Motor neuron (in vitro differentiated cells): ENCODE measurements around the gene TGDS. TPM values are rescaled to one million over a fixed set of nuclear protein-coding genes. Genes with fewer than 3 reads are reported as not detected.
"Not testable (repeated sequence)": the region's sequence is repeated elsewhere in the genome, so short reads cannot be mapped to it uniquely, and the experiment has no call there.

Source experiments
- ATAC-seq, 8 experiments: fragments of 200-7000 bp; cut with Tn5 transposase; replicated peaks in 6 of 8; 2 replicates each; pipeline ENCODE4 v1.8.0; 2021; ENCODE audit warnings: mild to moderate bottlenecking in 8 of 8, moderate library complexity in 8 of 8
- H3K27ac ChIP-seq, 2 donors: fragments of 250-450 bp; sonication (Bioruptor Pico); 2 replicates each; pipeline ENCODE4 v1.9.0; 2021; ENCODE audit warnings: antibody characterized with exemption in 2 of 2, mild to moderate bottlenecking in 2 of 2, moderate library complexity in 1 of 2
- H3K4me1 ChIP-seq, 2 donors: fragments of 250-450 bp; sonication (Bioruptor Pico); replicated peaks in 1 of 2; 2 replicates each; pipeline ENCODE4 v1.6.1; 2021; ENCODE audit warnings: antibody characterized with exemption in 2 of 2, mild to moderate bottlenecking in 2 of 2, moderate library complexity in 1 of 2
- H3K4me3 ChIP-seq, 5 donors: fragments of 250-450 bp; sonication (Bioruptor Pico); 2 replicates each; pipeline ENCODE4 v1.9.0; 2021; ENCODE audit warnings: antibody characterized with exemption in 5 of 5, mild to moderate bottlenecking in 5 of 5, moderate library complexity in 4 of 5
- WGBS, 10 experiments: fragments of 450-650 bp; shearing (Covaris generic); methylation state at CpG; one replicate each; pipeline ENCODE4 v1.0.0; 2022; 5-methylcytosine and 5-hydroxymethylcytosine counted together
- in situ Hi-C, 9 experiments: fragments of 400-800 bp; cut with MboI; loops; one replicate each; pipeline ENCODE4 v1.15.0; 2021; ENCODE audit warnings: low sequenced_read_pairs in 9 of 9, low pct_unique_long_range_greater_than_20kb in 2 of 9; ENCODE audit not compliant: unreplicated experiment in 9 of 9
- total RNA-seq, 8 experiments: library from RNA; unstranded; fragments of 300-600 nt; gene quantifications; 2 replicates each; pipeline versions ENCODE4 v1.2.3 to v1.2.4, GENCODE V29; 2022

Gene TGDS
- total RNA-seq, 8 experiments from 2014 or later: 8.1 to 20.3 (median 13.0) TPM

- Histone ChIP-seq H3K4me3 (no peak overlapping the region), H3K4me1 (peaks cover 9 to 11% of the 10 kb centered on the region in 2 donors), H3K27ac (no peak overlapping the region)
- WGBS, 10 experiments: 57 to 90% (median 80%) methylated on average over 1 to 4 of the region's 4 CpGs; no CpG with 5 or more reads in 1 of the 10 experiments
- in situ Hi-C loops: no loop called here
- no peak for ATAC-seq
Measured at GRCh38 chr13:94544922-94545321, 51.0 kb downstream of the TGDS start.

- H3K4me1 ChIP-seq: peaks cover 3 to 5% of the 10 kb centered on the region in 2 donors
- in situ Hi-C loops: no loop called here
- WGBS, 10 experiments: 14 to 92% (median 50%) methylated on average over 1 to 6 of the region's 6 CpGs; no CpG with 5 or more reads in 1 of the 10 experiments
- no peak overlapping the region for H3K27ac ChIP-seq
- no peak overlapping the region for H3K4me3 ChIP-seq
- ATAC-seq: no peak
Measured at GRCh38 chr13:94542917-94543316, 53.0 kb downstream of the TGDS start.

GRCh38 chr13:94537740-94538630, 58.0 kb downstream of the TGDS start:
- no peak for ATAC-seq
- in situ Hi-C loops: no loop called here
- H3K4me3 ChIP-seq: no peak overlapping the region
- 11 to 100% (median 86%) methylated on average over 1 to 6 of the region's 7 CpGs for WGBS, 10 experiments
- H3K27ac ChIP-seq: no peak overlapping the region
- no peaks in the 10 kb centered on the region for H3K4me1 ChIP-seq

GRCh38 chr13:94535775-94536174, 60.2 kb downstream of the TGDS start:
- in situ Hi-C loops: no loop called here
- 27 to 100% (median 49%) methylated on average over 1 to 4 of the region's 4 CpGs for WGBS, 10 experiments
- ATAC-seq: no peak
- Histone ChIP-seq H3K4me3 (no peak overlapping the region), H3K27ac (no peak overlapping the region), H3K4me1 (no peaks in the 10 kb centered on the region)

- H3K4me3 ChIP-seq: no peak overlapping the region
- WGBS, 10 experiments: 22 to 100% (median 69%) methylated on average over 1 to 2 of the region's 2 CpGs; no CpG with 5 or more reads in 3 of the 10 experiments
- H3K4me1 ChIP-seq: no peaks in the 10 kb centered on the region
- in situ Hi-C loops: no loop called here
- H3K27ac ChIP-seq: no peak overlapping the region
- no peak for ATAC-seq
Measured at GRCh38 chr13:94535231-94535630, 60.7 kb downstream of the TGDS start.

- no peak overlapping the region for H3K4me3 ChIP-seq
- ATAC-seq: no peak
- WGBS, 10 experiments: 0 to 80% (median 50%) methylated on average over 1 of the region's 1 CpG; no CpG with 5 or more reads in 3 of the 10 experiments
- H3K27ac ChIP-seq: no peak overlapping the region
- H3K4me1 ChIP-seq: no peaks in the 10 kb centered on the region
- in situ Hi-C loops: no loop called here
Measured at GRCh38 chr13:94534166-94534565, 61.8 kb downstream of the TGDS start.

GRCh38 chr13:94532278-94532677, 63.7 kb downstream of the TGDS start:
- not testable (repeated sequence) for H3K27ac ChIP-seq, ATAC-seq
- 0 to 100% (median 100%) methylated on average over 1 to 2 of the region's 2 CpGs; no CpG with 5 or more reads in 5 of the 10 experiments for WGBS, 10 experiments

GRCh38 chr13:94526956-94527355, 69.0 kb downstream of the TGDS start:
- ATAC-seq, in situ Hi-C loops, H3K4me3 ChIP-seq, H3K4me1 ChIP-seq, H3K27ac ChIP-seq: not testable (repeated sequence)
- 33 to 100% (median 79%) methylated on average over 1 to 7 of the region's 7 CpGs; no CpG with 5 or more reads in 4 of the 10 experiments for WGBS, 10 experiments

More at GRCh38 chr13:94532278-94532677, 63.7 kb downstream of the TGDS start:
- H3K4me1 ChIP-seq, in situ Hi-C loops, H3K4me3 ChIP-seq: not testable (repeated sequence)

GRCh38 chr13:94525781-94526180, 70.2 kb downstream of the TGDS start:
- H3K4me1 ChIP-seq: no peaks in the 10 kb centered on the region
- in situ Hi-C loops: no loop called here
- no peak overlapping the region for H3K27ac ChIP-seq
- no peak overlapping the region for H3K4me3 ChIP-seq
- ATAC-seq: no peak
- WGBS, 10 experiments: 0 to 100% (median 42%) methylated on average over 1 to 2 of the region's 2 CpGs; no CpG with 5 or more reads in 2 of the 10 experiments

- no peak for ATAC-seq
- Histone ChIP-seq H3K4me3 (no peak overlapping the region), H3K4me1 (no peaks in the 10 kb centered on the region), H3K27ac (no peak overlapping the region)
- in situ Hi-C loops: no loop called here
- WGBS, 10 experiments: 30 to 100% (median 88%) methylated on average over 1 to 5 of the region's 7 CpGs; no CpG with 5 or more reads in 3 of the 10 experiments
Measured at GRCh38 chr13:94524407-94524806, 71.5 kb downstream of the TGDS start.

Other genes starting within 250 kb of the TGDS start
- gene DCT, start 116.5 kb downstream of the TGDS start, total RNA-seq: under 1 TPM in 7 of 8 experiments, not detected in 1; 0.10 to 0.95 (median 0.43) TPM
- 1 to 10 TPM; 2.3 to 8.6 (median 6.5) TPM for gene GPR180, start 5.7 kb upstream of the TGDS start, total RNA-seq
- 10 to 100 TPM in 2 of 8 experiments, 1 to 10 TPM in 3, under 1 TPM in 1, not detected in 2; 0.10 to 37.1 (median 7.4) TPM for gene SOX21, start 116.4 kb upstream of the TGDS start, total RNA-seq